GM23248 (cell line): ENCODE measurements around the gene NQO1. TPM values are rescaled to one million over a fixed set of nuclear protein-coding genes. Genes with fewer than 3 reads are reported as not detected.
"Not testable (repeated sequence)": the region's sequence is repeated elsewhere in the genome, so short reads cannot be mapped to it uniquely, and the experiment has no call there.

Source experiments
- DNase-seq: peaks from one replicate; pipeline ENCODE4 v3.0.0-alpha.2; 2015
- H2AFZ ChIP-seq: fragments of 200-600 bp; sonication (generic); 2 replicates; pipeline ENCODE4 v1.6.1; 2016; ENCODE audit warnings: antibody characterized with exemption
- H3F3A ChIP-seq: fragments of 200-600 bp; sonication (generic); 2 replicates; pipeline ENCODE4 v1.6.1; 2016; ENCODE audit warnings: mild to moderate bottlenecking, antibody characterized with exemption, mixed run types; ENCODE audit not compliant: insufficient read depth
- H3K27ac ChIP-seq: fragments of 200-600 bp; sonication (generic); 2 replicates; pipeline ENCODE4 v1.5.1; 2016; ENCODE audit warnings: mild to moderate bottlenecking
- H3K27me3 ChIP-seq: fragments of 200-600 bp; sonication (generic); replicated peaks from 2 replicates; pipeline ENCODE4 v1.6.1; 2016; ENCODE audit warnings: mild to moderate bottlenecking; ENCODE audit not compliant: insufficient read depth
- H3K36me3 ChIP-seq: fragments of 200-600 bp; sonication (generic); 2 replicates; pipeline ENCODE4 v1.6.1; 2016; ENCODE audit warnings: low read depth, mild to moderate bottlenecking
- H3K4me1 ChIP-seq: fragments of 200-600 bp; sonication (generic); 2 replicates; pipeline ENCODE4 v1.6.1; 2016; ENCODE audit warnings: mild to moderate bottlenecking; ENCODE audit not compliant: insufficient read depth
- H3K4me2 ChIP-seq: fragments of 200-600 bp; sonication (generic); one replicate; pipeline ENCODE4 v1.6.1; 2016; ENCODE audit warnings: mild to moderate bottlenecking; ENCODE audit not compliant: unreplicated experiment
- H3K4me3 ChIP-seq: fragments of 200-600 bp; sonication (generic); 2 replicates; pipeline ENCODE4 v1.5.1; 2016; ENCODE audit warnings: mild to moderate bottlenecking
- H3K79me2 ChIP-seq: fragments of 200-600 bp; sonication (generic); 2 replicates; pipeline ENCODE4 v1.6.1; 2016; ENCODE audit warnings: mild to moderate bottlenecking; ENCODE audit not compliant: insufficient read depth
- H3K9ac ChIP-seq: fragments of 200-600 bp; sonication (generic); 2 replicates; pipeline ENCODE4 v1.6.1; 2016; ENCODE audit warnings: mild to moderate bottlenecking
- H3K9me2 ChIP-seq: fragments of 200-600 bp; sonication (generic); 2 replicates; pipeline ENCODE4 v1.6.1; 2016; ENCODE audit warnings: mixed run types, mild to moderate bottlenecking, moderate library complexity; ENCODE audit not compliant: insufficient read depth
- H3K9me3 ChIP-seq: fragments of 200-600 bp; sonication (generic); one replicate; pipeline ENCODE4 v1.6.1; 2017; ENCODE audit warnings: low read depth
- H4K20me1 ChIP-seq: fragments of 200-600 bp; sonication (generic); 2 replicates; pipeline ENCODE4 v1.6.0; 2016; ENCODE audit not compliant: insufficient read depth
- EZH2 ChIP-seq: fragments of 200-600 bp; sonication (generic); IDR thresholded peaks from 2 replicates; pipeline ENCODE4 v1.6.1; 2018; ENCODE audit warnings: antibody characterized with exemption, mild to moderate bottlenecking; ENCODE audit not compliant: insufficient read depth, poor library complexity, severe bottlenecking
- EZH2phosphoT487 ChIP-seq: fragments of 200-600 bp; sonication (generic); IDR thresholded peaks from 2 replicates; pipeline ENCODE4 v1.6.1; 2018; ENCODE audit warnings: antibody characterized with exemption, moderate library complexity, mild to moderate bottlenecking, low read depth; ENCODE audit not compliant: insufficient read depth
- WGBS, 2 experiments: methylation state at CpG; one replicate each; pipeline ENCODE4 v1.1.6; 2015 to 2017; ENCODE audit warnings: low lambda C conversion rate in 2 of 2, low coverage in 1 of 2; ENCODE audit errors: missing lambda C conversion rate in 2 of 2; 5-methylcytosine and 5-hydroxymethylcytosine counted together
- in situ Hi-C: fragments of 300-500 bp; cut with MboI; formaldehyde crosslinking; loops from 2 replicates; pipeline ENCODE4 v1.15.0; 2020
- polyA plus RNA-seq: library from polyadenylated mRNA; unstranded; fragments of >200 nt; fragmentation: Nextera tagmentation; extraction: Ambion mirVana; gene quantifications from 2 replicates; pipeline ENCODE4 v1.2.1, GENCODE V29; 2016
- total RNA-seq: library from RNA; depleted of rRNA; stranded (reverse); fragments of >200 nt; shearing (Covaris generic); gene quantifications from 2 replicates; pipeline ENCODE4 v1.2.3, GENCODE V29; 2014

Gene NQO1
- total and polyA plus RNA-seq, 2 experiments from 2014 or later = 431 to 501 TPM

- no peaks in the 10 kb centered on the region for H3K27me3 ChIP-seq
- peak overlapping the region; percentile 96 for H3K9ac ChIP-seq
- in situ Hi-C loops = no loop called here
- H3K79me2 ChIP-seq = peaks cover 61% of the 10 kb centered on the region
- TF ChIP-seq EZH2 (no peak), EZH2phosphoT487 (no peak)
- no peaks in the 10 kb centered on the region for H4K20me1 ChIP-seq
- H2AFZ ChIP-seq = peak overlapping the region; percentile 97
- 10 to 11% methylated on average over 14 of the region's 14 CpGs for WGBS, 2 experiments
- peaks cover 6% of the 10 kb centered on the region for H3K4me1 ChIP-seq
- H3F3A ChIP-seq = peaks cover 11% of the 10 kb centered on the region
- DNase-seq = peak; percentile 77
- peak overlapping the region; percentile 89 for H3K27ac ChIP-seq
- H3K4me2 ChIP-seq = peak overlapping the region; percentile 97
- H3K4me3 ChIP-seq = peak overlapping the region; percentile 100
- no peaks in the 10 kb centered on the region for H3K36me3 ChIP-seq
- H3K9me2 ChIP-seq = no peaks in the 10 kb centered on the region
- H3K9me3 ChIP-seq = no peaks in the 10 kb centered on the region
Observed at GRCh38 chr16:69762814-69763598, 36.6 kb upstream of the NQO1 start.

GRCh38 chr16:69761983-69762813 is 35.8 kb upstream of the NQO1 start, which contains the start of gene WWP2:
TSS of gene WWP2 (plus strand) at chr16:69762332. CDS start at chr16:69787011, 24,679 bp downstream.
- Histone ChIP-seq H3K4me1 (peaks cover 6% of the 10 kb centered on the region), H3F3A (peaks cover 11% of the 10 kb centered on the region), H3K27ac (peak within 1 kb of the TSS; percentile 89), H3K79me2 (peaks cover 53% of the 10 kb centered on the region), H3K9me2 (no peaks in the 10 kb centered on the region), H3K4me2 (peak within 1 kb of the TSS; percentile 97), H3K9me3 (no peaks in the 10 kb centered on the region), H3K36me3 (no peaks in the 10 kb centered on the region), H2AFZ (peak within 1 kb of the TSS; percentile 98), H3K4me3 (peak within 1 kb of the TSS; percentile 100), H3K9ac (peak within 1 kb of the TSS; percentile 96), H4K20me1 (no peaks in the 10 kb centered on the region), H3K27me3 (no peaks in the 10 kb centered on the region)
- TF ChIP-seq EZH2 (no peak), EZH2phosphoT487 (no peak)
- in situ Hi-C loops = no loop called here
- peak; percentile 87 for DNase-seq
- WGBS, 2 experiments = 1 to 3% methylated on average over 31 to 37 of the region's 68 CpGs

GRCh38 chr16:69757375-69757774 is 31.0 kb upstream of the NQO1 start:
- in situ Hi-C loops, H3K4me1 ChIP-seq, H3K9ac ChIP-seq, H3K27ac ChIP-seq, DNase-seq, H3K9me3 ChIP-seq, H3K4me2 ChIP-seq, H3K36me3 ChIP-seq, H3K9me2 ChIP-seq, H3F3A ChIP-seq, H3K27me3 ChIP-seq, H2AFZ ChIP-seq, H4K20me1 ChIP-seq, H3K4me3 ChIP-seq: not testable (repeated sequence)
- peaks cover 30% of the 10 kb centered on the region for H3K79me2 ChIP-seq
- 76 to 77% methylated on average over 13 of the region's 13 CpGs for WGBS, 2 experiments

- WGBS, 2 experiments = 92 to 94% methylated on average over 10 of the region's 10 CpGs
- in situ Hi-C loops = no loop called here
- H3K9me3 ChIP-seq = no peaks in the 10 kb centered on the region
- H3K9ac ChIP-seq = no peak overlapping the region
- H3K27me3 ChIP-seq = no peaks in the 10 kb centered on the region
- TF ChIP-seq EZH2phosphoT487 (no peak), EZH2 (no peak)
- H3F3A ChIP-seq = no peaks in the 10 kb centered on the region
- no peak overlapping the region for H3K4me3 ChIP-seq
- H3K4me2 ChIP-seq = no peak overlapping the region
- H4K20me1 ChIP-seq = no peaks in the 10 kb centered on the region
- H3K4me1 ChIP-seq = 0 out of 2 replicates have a peak, but pooled peaks cover 8% of the 10 kb centered on the region
- H3K79me2 ChIP-seq = peaks cover 33% of the 10 kb centered on the region
- H3K9me2 ChIP-seq = no peaks in the 10 kb centered on the region
- no peak for DNase-seq
- peaks cover 7% of the 10 kb centered on the region; the same call in 1 of the 2 replicates for H3K36me3 ChIP-seq
- no peak overlapping the region for H2AFZ ChIP-seq
- H3K27ac ChIP-seq = no peak overlapping the region
Observed at GRCh38 chr16:69756705-69757104, 30.3 kb upstream of the NQO1 start.
